OCI-LY7 (cell line): ENCODE measurements around the gene NFKB2. TPM values are rescaled to one million over a fixed set of nuclear protein-coding genes. Genes with fewer than 3 reads are reported as not detected.

Source experiments
- BruUV-seq: library from RNA; stranded (reverse); fragments of 400-500 nt; replicated peaks from 2 replicates; lab custom pipeline; 2021; lab: Mats Ljungman, UMichigan
- CTCF ChIA-PET: fragments of 300-600 bp; sonication (Branson Sonifier 250); formaldehyde crosslinking; loops from one replicate; lab custom pipeline; 2022; ENCODE audit warnings: antibody characterized with exemption; ENCODE audit not compliant: unreplicated experiment; lab: Charles Lee
- POLR2A ChIA-PET: fragments of 300-600 bp; sonication (Branson Sonifier 250); formaldehyde crosslinking; loops from one replicate; lab custom pipeline; 2022; ENCODE audit warnings: antibody characterized with exemption; lab: Charles Lee
- DNase-seq: peaks from one replicate; pipeline ENCODE4 v3.0.0-alpha.2; 2015; ENCODE audit warnings: low spot score
- H2AFZ ChIP-seq: fragments of 200-600 bp; sonication (generic), shearing (Covaris generic); 2 replicates; pipeline ENCODE4 v1.6.1; 2014; ENCODE audit warnings: mild to moderate bottlenecking, antibody characterized with exemption, low read length, moderate library complexity
- H3K27ac ChIP-seq: fragments of 200-600 bp; sonication (generic); 2 replicates; pipeline ENCODE4 v1.5.1; 2014; ENCODE audit warnings: mixed run types, low read depth, mild to moderate bottlenecking, moderate library complexity, low read length, inconsistent platforms; ENCODE audit not compliant: poor library complexity, severe bottlenecking
- H3K36me3 ChIP-seq: fragments of 200-600 bp; sonication (generic); 2 replicates; pipeline ENCODE4 v1.6.1; 2014; ENCODE audit warnings: mild to moderate bottlenecking, antibody characterized with exemption, low read length, moderate library complexity, mixed read lengths; ENCODE audit not compliant: insufficient read depth
- H3K4me1 ChIP-seq: fragments of 200-600 bp; sonication (generic); 2 replicates; pipeline ENCODE4 v1.5.1; 2014; ENCODE audit warnings: mild to moderate bottlenecking, low read length; ENCODE audit not compliant: insufficient read depth, poor library complexity, severe bottlenecking
- H3K4me2 ChIP-seq: fragments of 200-600 bp; sonication (generic); 2 replicates; pipeline ENCODE4 v1.6.1; 2014; ENCODE audit warnings: mild to moderate bottlenecking, low read length
- H3K4me3 ChIP-seq: fragments of 200-600 bp; sonication (generic); 2 replicates; pipeline ENCODE4 v1.5.1; 2014; ENCODE audit warnings: mild to moderate bottlenecking, low read depth, low read length; ENCODE audit not compliant: poor library complexity, severe bottlenecking
- H3K79me2 ChIP-seq: fragments of 200-600 bp; sonication (generic); 2 replicates; pipeline ENCODE4 v1.6.1; 2016; ENCODE audit warnings: low read depth, mild to moderate bottlenecking, low read length, moderate library complexity, mixed read lengths; ENCODE audit not compliant: insufficient read depth
- H3K9me2 ChIP-seq: fragments of 200-600 bp; sonication (generic); 2 replicates; pipeline ENCODE4 v1.6.1; 2016; ENCODE audit warnings: mild to moderate bottlenecking, low read length, mixed read lengths; ENCODE audit not compliant: insufficient read depth
- H3K9me3 ChIP-seq: fragments of 200-600 bp; sonication (generic); 2 replicates; pipeline ENCODE4 v1.6.1; 2014; ENCODE audit warnings: mild to moderate bottlenecking, mixed run types, low read length, mixed read lengths
- H4K20me1 ChIP-seq: fragments of 200-600 bp; sonication (generic); 2 replicates; pipeline ENCODE4 v1.6.1; 2014; ENCODE audit warnings: mild to moderate bottlenecking, antibody characterized with exemption, low read length, moderate library complexity, mixed read lengths; ENCODE audit not compliant: insufficient read depth
- EZH2phosphoT487 ChIP-seq: fragments of 200-600 bp; sonication (generic); IDR thresholded peaks from 2 replicates; pipeline ENCODE4 v1.6.1; 2018; ENCODE audit warnings: low read depth, borderline replicate concordance, mild to moderate bottlenecking, mixed run types, antibody characterized with exemption, low read length, moderate library complexity, mixed read lengths
- intact Hi-C: fragments of 100-400 bp; cut with micrococcal nuclease; formaldehyde crosslinking; loops from one replicate; pipeline ENCODE4 v1.10.0; 2022; ENCODE audit not compliant: unreplicated experiment
- total RNA-seq, 2 experiments: library from RNA; depleted of rRNA in 1 of 2; stranded (reverse); fragments of >200 nt in 1 of 2; shearing (Covaris generic) in 1 of 2; gene quantifications; 2 replicates each; pipeline ENCODE4 v1.2.3, GENCODE V29; 2014 to 2022
- TF ChIP-seq, protein P1 (sequence below): fragments of 200-600 bp; sonication (generic); conservative IDR thresholded peaks from 2 replicates; pipeline ENCODE4 v1.5.1; 2014; ENCODE audit warnings: mild to moderate bottlenecking, antibody characterized with exemption, low read length, moderate library complexity, mixed read lengths

NFKB2 gene
- total RNA-seq, 2 experiments from 2014 or later, result 47.1 to 67.3 TPM

DNA sequence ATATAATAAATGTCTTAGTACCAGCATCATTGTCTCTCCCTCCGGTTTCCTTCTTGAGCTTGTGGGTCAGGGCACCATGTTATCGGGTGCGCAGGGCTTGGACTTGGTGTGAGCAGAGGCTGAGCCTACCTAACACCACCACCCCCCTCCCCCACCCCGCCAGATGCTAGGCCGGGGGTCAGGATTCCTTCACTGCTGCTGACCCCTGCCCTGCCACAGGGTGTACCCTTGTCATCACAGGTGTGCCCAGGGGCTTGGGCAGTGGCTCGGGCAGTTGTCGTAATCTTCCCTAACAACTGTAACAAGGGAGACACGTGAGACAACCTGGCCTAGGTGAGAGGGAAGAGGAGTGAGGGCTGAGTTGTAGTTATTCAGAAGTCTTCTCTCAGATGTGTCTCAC lies 12.6 kb upstream of the NFKB2 start:
- TF ChIP-seq, protein P1, sequence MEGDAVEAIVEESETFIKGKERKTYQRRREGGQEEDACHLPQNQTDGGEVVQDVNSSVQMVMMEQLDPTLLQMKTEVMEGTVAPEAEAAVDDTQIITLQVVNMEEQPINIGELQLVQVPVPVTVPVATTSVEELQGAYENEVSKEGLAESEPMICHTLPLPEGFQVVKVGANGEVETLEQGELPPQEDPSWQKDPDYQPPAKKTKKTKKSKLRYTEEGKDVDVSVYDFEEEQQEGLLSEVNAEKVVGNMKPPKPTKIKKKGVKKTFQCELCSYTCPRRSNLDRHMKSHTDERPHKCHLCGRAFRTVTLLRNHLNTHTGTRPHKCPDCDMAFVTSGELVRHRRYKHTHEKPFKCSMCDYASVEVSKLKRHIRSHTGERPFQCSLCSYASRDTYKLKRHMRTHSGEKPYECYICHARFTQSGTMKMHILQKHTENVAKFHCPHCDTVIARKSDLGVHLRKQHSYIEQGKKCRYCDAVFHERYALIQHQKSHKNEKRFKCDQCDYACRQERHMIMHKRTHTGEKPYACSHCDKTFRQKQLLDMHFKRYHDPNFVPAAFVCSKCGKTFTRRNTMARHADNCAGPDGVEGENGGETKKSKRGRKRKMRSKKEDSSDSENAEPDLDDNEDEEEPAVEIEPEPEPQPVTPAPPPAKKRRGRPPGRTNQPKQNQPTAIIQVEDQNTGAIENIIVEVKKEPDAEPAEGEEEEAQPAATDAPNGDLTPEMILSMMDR, result no peak
- TF ChIP-seq EZH2phosphoT487, result no peak
- CTCF ChIA-PET, result no interaction called here
- no peak overlapping the region for H2AFZ ChIP-seq
- no peak for DNase-seq
- BruUV-seq, result no TSS peak
- H3K9me3 ChIP-seq, result no peaks in the 10 kb centered on the region
- no peak overlapping the region for H3K4me2 ChIP-seq
- H4K20me1 ChIP-seq, result no peaks in the 10 kb centered on the region
- no peak overlapping the region for H3K27ac ChIP-seq
- H3K36me3 ChIP-seq, result peaks cover 42% of the 10 kb centered on the region
- H3K4me3 ChIP-seq, result no peak overlapping the region
- POLR2A ChIA-PET, result interaction anchor here (1.8 kb wide), 1 partner anchor 11 kb away, joined by 5 read pairs; no protein-coding TSS in a partner anchor
- no peaks in the 10 kb centered on the region for H3K79me2 ChIP-seq
- no peaks in the 10 kb centered on the region for H3K9me2 ChIP-seq
- H3K4me1 ChIP-seq, result peaks cover 12% of the 10 kb centered on the region
- intact Hi-C loops, result no loop called here

DNA sequence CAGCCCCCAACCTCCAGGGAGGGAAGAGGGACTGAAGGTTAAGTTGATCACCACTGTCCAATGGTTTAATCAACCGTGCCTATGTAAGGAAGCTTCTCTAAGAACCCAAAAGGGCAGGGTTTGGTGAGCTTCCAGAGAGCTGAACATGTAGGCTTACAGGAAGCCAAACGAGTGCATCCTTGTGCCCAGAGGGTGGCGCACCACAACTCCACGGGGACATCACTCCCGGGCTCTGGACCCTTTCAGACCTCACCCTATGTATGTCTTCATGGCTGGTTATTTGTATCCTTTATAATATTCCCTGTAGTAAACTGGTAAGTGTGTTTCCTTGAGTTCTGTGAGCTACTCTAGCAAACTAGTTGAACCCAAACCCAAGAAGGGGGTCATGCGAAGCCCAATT lies 11.5 kb upstream of the NFKB2 start:
- H3K27ac ChIP-seq, result no peak overlapping the region
- no peaks in the 10 kb centered on the region for H3K9me3 ChIP-seq
- POLR2A ChIA-PET, result interaction anchor here (1.3 to 1.8 kb wide), 2 partner anchors 12 to 19 kb away, joined by 5 to 6 read pairs; no protein-coding TSS in a partner anchor
- H4K20me1 ChIP-seq, result no peaks in the 10 kb centered on the region
- CTCF ChIA-PET, result no interaction called here
- no peak overlapping the region for H2AFZ ChIP-seq
- no peaks in the 10 kb centered on the region for H3K9me2 ChIP-seq
- no peak overlapping the region for H3K4me3 ChIP-seq
- peaks cover 34% of the 10 kb centered on the region for H3K36me3 ChIP-seq
- H3K4me2 ChIP-seq, result no peak overlapping the region
- no peaks in the 10 kb centered on the region for H3K79me2 ChIP-seq
- H3K4me1 ChIP-seq, result peaks cover 12% of the 10 kb centered on the region
- intact Hi-C loops, result no loop called here
- no peak for DNase-seq
- no peak for TF ChIP-seq EZH2phosphoT487
- TF ChIP-seq, protein P1, result peak; percentile 57
- no TSS peak for BruUV-seq

DNA sequence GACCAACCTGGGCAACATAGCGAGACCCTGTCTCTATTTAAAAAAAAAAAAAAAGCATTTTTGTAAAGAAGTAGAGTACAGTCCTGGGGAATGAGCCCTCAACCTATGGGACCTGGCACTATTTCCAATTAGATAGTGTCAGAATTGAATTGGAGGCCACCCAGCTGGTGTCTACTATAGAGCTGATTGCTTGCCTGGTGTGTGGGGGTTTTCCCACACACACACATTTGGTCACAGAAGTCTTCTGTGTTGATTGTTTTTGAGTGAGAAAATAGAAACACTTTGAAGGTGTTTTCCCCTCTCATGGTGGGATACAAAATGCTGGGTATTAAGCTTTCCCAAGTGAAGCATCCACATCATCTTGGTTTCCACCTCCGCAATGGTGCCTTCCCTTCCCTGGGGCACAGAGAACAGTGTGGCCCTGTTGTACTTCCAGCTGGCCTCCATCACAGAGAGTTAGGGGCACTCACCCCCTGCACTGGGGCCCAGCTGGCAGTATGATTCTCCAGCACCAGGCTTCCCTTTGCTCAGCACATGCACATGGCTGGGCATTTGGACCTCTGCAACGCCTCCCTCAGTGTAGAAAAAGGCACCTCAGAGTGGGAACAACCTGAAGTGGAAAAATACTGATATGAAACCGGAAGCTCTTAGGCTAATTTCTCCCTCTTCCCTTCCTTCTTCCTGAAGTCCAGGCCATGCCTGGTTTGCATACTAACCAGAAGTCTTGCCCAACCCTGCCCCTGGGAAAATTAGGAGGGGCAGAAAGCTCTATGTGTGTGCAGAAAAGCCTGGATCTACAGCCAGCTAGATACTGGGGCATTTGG lies 10.7 kb upstream of the NFKB2 start:
- no peaks in the 10 kb centered on the region for H3K79me2 ChIP-seq
- no peaks in the 10 kb centered on the region for H3K9me2 ChIP-seq
- no peak overlapping the region for H2AFZ ChIP-seq
- H3K9me3 ChIP-seq, result no peaks in the 10 kb centered on the region
- no peak for DNase-seq
- H3K4me2 ChIP-seq, result no peak overlapping the region
- BruUV-seq, result no TSS peak
- no peak overlapping the region for H3K27ac ChIP-seq
- no peak for TF ChIP-seq EZH2phosphoT487
- TF ChIP-seq, protein P1, result no peak
- peaks cover 12% of the 10 kb centered on the region for H3K4me1 ChIP-seq
- H4K20me1 ChIP-seq, result no peaks in the 10 kb centered on the region
- H3K36me3 ChIP-seq, result peaks cover 27% of the 10 kb centered on the region
- intact Hi-C loops, result no loop called here
- ChIA-PET POLR2A (interaction anchor here (1.3 to 1.8 kb wide), 2 partner anchors 13 to 20 kb away, joined by 5 to 6 read pairs; no protein-coding TSS in a partner anchor), CTCF (no interaction called here)
- H3K4me3 ChIP-seq, result no peak overlapping the region
